Fibroblast of lung (primary cell): Measurements from ENCODE around the gene MAP3K7CL.

Experiments used
- CTCF ChIP-seq, 2 donors: IDR thresholded peaks in 1 of 2; conservative IDR thresholded peaks in 1 of 2; 1 replicate in 1 of 2; 2 replicates in 1 of 2; pipeline ENCODE4 v1.5.1; 2011 to 2012; ENCODE audit warnings: low read length in 2 of 2, control low read depth in 1 of 2, inconsistent platforms in 1 of 2, low read depth in 1 of 2, mild to moderate bottlenecking in 1 of 2
- EZH2 ChIP-seq: IDR thresholded peaks from 2 replicates; pipeline ENCODE4 v1.5.1; 2012; ENCODE audit warnings: low read length, control low read depth, mild to moderate bottlenecking; ENCODE audit errors: missing control alignments

GRCh38 chr21:29176471-29177120, 46.2 kb downstream of the MAP3K7CL start:
- TF ChIP-seq CTCF (conservative IDR thresholded peaks at IDR 0.05 in 1 of 2, IDR thresholded peaks at IDR 0.05 in 1 of 2; ENCODE audit: low read depth in 1 of 2, low read length in 2 of 2) (no peak), EZH2 (no peak)
